ENCODE measurements around the gene SLC29A4. TPM values are rescaled to one million over a fixed set of nuclear protein-coding genes. Genes with fewer than 3 reads are reported as not detected.
"Not testable (repeated sequence)": the region's sequence is repeated elsewhere in the genome, so short reads cannot be mapped to it uniquely, and the experiment has no call there.

SLC29A4 gene
- total RNA-seq, 2 donors from 2014 or later = 3.7 to 4.3 TPM

- TF ChIP-seq, protein P1, sequence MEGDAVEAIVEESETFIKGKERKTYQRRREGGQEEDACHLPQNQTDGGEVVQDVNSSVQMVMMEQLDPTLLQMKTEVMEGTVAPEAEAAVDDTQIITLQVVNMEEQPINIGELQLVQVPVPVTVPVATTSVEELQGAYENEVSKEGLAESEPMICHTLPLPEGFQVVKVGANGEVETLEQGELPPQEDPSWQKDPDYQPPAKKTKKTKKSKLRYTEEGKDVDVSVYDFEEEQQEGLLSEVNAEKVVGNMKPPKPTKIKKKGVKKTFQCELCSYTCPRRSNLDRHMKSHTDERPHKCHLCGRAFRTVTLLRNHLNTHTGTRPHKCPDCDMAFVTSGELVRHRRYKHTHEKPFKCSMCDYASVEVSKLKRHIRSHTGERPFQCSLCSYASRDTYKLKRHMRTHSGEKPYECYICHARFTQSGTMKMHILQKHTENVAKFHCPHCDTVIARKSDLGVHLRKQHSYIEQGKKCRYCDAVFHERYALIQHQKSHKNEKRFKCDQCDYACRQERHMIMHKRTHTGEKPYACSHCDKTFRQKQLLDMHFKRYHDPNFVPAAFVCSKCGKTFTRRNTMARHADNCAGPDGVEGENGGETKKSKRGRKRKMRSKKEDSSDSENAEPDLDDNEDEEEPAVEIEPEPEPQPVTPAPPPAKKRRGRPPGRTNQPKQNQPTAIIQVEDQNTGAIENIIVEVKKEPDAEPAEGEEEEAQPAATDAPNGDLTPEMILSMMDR (IDR thresholded peaks at IDR 0.05) = no peak
- no peak for DNase-seq (ENCODE audit: low spot score)
These were observed 19.8 kb downstream of the SLC29A4 start for GRCh38 chr7:5302577-5302976.

GRCh38 chr7:5303061-5303460, 20.3 kb downstream of the SLC29A4 start:
- no peak for DNase-seq (ENCODE audit: low spot score)
- TF ChIP-seq, protein P1 (IDR thresholded peaks at IDR 0.05) = no peak
- no peaks in the 10 kb centered on the region for H3K4me1 ChIP-seq
- no peak overlapping the region for H3K4me3 ChIP-seq
- no peak overlapping the region for H3K27ac ChIP-seq
- H3K36me3 ChIP-seq = peaks cover 9% of the 10 kb centered on the region
- no peaks in the 10 kb centered on the region for H3K27me3 ChIP-seq
- no peaks in the 10 kb centered on the region for H3K9me3 ChIP-seq

More at GRCh38 chr7:5302577-5302976, 19.8 kb downstream of the SLC29A4 start:
- no peaks in the 10 kb centered on the region for H3K4me1 ChIP-seq
- no peaks in the 10 kb centered on the region for H3K9me3 ChIP-seq
- H3K27ac ChIP-seq = no peak overlapping the region
- peaks cover 4% of the 10 kb centered on the region for H3K36me3 ChIP-seq
- H3K4me3 ChIP-seq = no peak overlapping the region
- no peaks in the 10 kb centered on the region for H3K27me3 ChIP-seq

DNA sequence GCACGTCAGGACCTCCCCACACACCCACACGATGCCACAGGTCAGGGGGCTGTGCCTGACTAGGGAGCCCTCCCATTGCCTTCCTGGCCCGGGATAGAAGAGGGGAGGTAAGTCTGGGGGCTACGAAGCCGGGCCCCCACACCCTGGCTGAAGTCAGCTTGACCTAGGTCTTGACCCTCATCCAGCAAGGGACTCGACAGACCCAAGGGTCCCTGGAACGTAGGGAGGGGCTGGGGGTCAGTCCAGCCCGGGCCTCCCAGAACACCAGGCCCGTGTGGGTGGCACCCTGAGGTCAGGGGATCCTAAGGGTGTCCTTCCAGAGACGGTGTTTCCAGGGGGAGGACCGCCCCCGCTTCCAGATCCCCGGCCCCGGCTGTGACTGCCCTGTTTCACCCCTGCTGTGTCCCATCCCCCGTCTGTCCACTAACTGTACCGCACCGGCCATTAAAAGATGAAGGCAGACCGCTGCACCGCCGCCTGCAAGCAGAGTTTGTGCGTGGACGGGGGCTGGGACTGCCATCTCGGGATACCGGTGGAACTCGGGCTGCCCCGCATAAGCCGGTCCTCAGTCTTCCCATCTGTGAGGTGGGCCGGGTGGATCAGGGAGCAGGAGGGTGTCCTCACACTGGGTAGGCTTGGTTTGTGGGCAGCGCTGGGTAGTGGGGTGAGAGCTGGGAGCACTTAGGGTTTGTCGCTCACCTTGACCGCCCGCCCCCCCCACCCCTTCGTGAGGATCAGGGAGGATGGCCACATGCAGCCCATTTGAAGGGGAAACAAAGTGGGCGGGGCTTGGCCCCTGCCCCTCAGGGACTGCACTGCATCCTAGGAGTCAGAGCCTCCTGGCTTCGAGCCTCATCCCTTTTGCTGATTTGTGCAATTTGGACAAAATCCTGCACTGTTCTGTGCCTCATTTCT, 21.1 kb downstream of the SLC29A4 start:
- TF ChIP-seq, protein P1 (IDR thresholded peaks at IDR 0.05) = no peak
- H3K9me3 ChIP-seq = no peaks in the 10 kb centered on the region
- no peak overlapping the region for H3K27ac ChIP-seq
- no peak overlapping the region for H3K4me3 ChIP-seq
- DNase-seq (ENCODE audit: low spot score) = no peak
- H3K36me3 ChIP-seq = peaks cover 17% of the 10 kb centered on the region
- no peaks in the 10 kb centered on the region for H3K27me3 ChIP-seq
- no peaks in the 10 kb centered on the region for H3K4me1 ChIP-seq

GRCh38 chr7:5305050-5305449, 22.3 kb downstream of the SLC29A4 start:
- peaks cover 24% of the 10 kb centered on the region for H3K36me3 ChIP-seq
- H3K27me3 ChIP-seq; H3K4me1 ChIP-seq; H3K9me3 ChIP-seq; DNase-seq (ENCODE audit: low spot score); H3K4me3 ChIP-seq; H3K27ac ChIP-seq: not testable (repeated sequence)

DNA sequence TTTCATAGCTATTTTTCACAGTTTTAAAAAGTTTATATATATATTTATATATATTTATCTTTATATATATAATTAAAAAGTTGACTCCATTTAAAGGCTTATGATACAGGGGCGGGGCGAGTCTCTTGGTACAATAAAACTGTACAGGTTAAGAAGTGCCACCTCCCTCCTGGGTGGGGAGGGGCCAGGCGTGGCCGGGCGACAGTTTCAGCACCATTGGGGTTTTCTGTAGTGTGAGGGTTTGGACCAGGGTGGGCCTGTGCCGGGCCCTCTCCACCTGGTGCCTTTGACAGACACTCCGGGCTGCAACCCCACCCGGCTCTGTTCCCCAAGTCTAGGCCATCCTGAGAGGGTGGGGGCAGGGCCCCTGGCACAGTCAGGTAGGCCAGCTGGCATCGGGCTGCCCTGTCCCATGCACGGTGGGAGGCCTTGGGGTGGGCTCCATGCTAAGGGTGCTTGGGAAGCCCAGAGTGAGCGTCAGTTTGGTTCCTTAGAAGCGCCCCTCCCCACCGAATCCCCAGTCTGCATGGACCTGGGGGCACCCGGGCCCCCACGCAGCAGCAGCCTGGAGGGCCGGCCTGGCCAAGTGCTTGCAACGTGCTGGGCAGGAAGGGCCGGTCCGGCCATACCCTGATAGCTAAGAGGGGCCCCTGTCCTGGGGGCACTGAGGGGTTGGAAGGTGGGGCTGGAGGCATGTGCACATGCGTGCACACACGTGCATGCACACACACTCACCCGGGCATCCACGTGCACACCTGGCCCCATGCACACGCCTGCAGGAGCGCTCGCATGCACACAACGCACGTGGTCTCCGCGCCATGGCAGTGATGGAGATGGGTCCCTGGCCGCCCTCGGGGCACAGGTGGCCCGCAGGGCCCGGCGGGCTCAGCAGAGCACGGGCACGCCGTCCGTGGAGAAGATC, 24.7 kb downstream of the SLC29A4 start:
- DNase-seq (ENCODE audit: low spot score); H3K4me3 ChIP-seq; H3K27me3 ChIP-seq; H3K4me1 ChIP-seq; H3K9me3 ChIP-seq; H3K27ac ChIP-seq: not testable (repeated sequence)
- peaks cover 47% of the 10 kb centered on the region for H3K36me3 ChIP-seq

GRCh38 chr7:5309146-5309545, 26.4 kb downstream of the SLC29A4 start:
- Histone ChIP-seq H3K27me3 (no peaks in the 10 kb centered on the region), H3K4me1 (no peaks in the 10 kb centered on the region), H3K27ac (no peak overlapping the region), H3K9me3 (no peaks in the 10 kb centered on the region), H3K4me3 (no peak overlapping the region), H3K36me3 (peaks cover 58% of the 10 kb centered on the region)
- no peak for DNase-seq (ENCODE audit: low spot score)
- TF ChIP-seq, protein P1 (IDR thresholded peaks at IDR 0.05) = no peak
